PFSK-1 (cell line): ENCODE results near the gene MRPL38.

ENCODE experiments used
- POLR2AphosphoS5 ChIP-seq: IDR thresholded peaks from 2 replicates; pipeline ENCODE4 v1.6.1; 2012; ENCODE audit warnings: low read depth, mild to moderate bottlenecking, control low read depth, low read length, moderate library complexity
- REST ChIP-seq, 2 experiments: IDR thresholded peaks; 2 replicates each; pipeline versions ENCODE4 v1.6.1 to v1.8.0; 2011 to 2012; ENCODE audit warnings: low read depth in 2 of 2, low read length in 2 of 2, control low read depth in 1 of 2, inconsistent platforms in 1 of 2, mild to moderate bottlenecking in 1 of 2, moderate library complexity in 1 of 2; ENCODE audit not compliant: insufficient read depth in 1 of 2
- TAF1 ChIP-seq: IDR thresholded peaks from 2 replicates; pipeline ENCODE4 v1.6.1; 2012; ENCODE audit warnings: low read length, control low read depth, borderline replicate concordance; ENCODE audit not compliant: insufficient read depth

DNA sequence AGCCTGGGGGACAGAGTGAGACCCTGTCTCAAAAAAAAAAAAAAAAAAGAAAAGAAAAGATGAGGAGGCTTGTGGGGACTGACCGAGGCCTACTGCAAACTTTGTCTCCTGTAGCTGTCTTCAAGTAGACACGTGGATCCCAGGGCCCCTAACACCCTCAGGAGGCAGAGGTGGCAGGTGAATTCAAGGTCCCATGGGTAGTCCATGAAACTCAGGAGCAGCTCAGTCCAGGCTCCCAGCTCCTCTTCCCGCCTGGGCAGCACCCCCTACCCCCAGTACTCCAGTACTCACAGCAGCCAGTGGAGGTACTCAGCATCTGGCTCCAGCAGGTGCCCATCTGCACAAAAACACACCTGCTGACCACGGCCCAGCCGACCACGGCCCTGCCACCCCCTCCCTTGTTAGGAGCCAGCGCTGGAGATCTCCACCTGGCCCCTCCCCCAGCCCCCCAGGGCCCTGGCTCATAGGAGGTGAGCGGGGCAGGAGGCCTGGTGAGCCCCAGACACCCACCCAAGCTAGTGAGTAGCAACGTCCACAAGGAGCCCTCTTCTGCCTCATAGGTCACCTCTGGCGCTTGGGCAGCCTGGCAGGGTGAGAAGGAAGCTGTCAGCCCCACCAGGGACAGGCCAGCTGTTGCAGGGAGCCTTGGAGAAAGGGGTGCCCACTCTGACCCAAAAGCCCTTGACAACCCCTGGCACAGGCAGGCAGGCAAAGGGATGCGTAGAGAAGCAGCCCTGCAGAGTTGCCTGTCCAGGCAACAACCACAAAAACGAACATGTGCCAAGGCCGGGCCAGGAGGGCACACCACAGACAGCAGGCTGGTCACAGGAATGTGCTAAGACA lies 3.8 kb downstream of the MRPL38 start:
- no peak for TF ChIP-seq REST (IDR thresholded peaks at IDR 0.05; ENCODE audit: insufficient read depth in 1 of 2, low read depth in 2 of 2, low read length in 2 of 2)
- TF ChIP-seq TAF1: no peak
- no peak for TF ChIP-seq POLR2AphosphoS5
